Measurements from ENCODE around the gene TIMP2.
"Not testable (repeated sequence)": the region's sequence is repeated elsewhere in the genome, so short reads cannot be mapped to it uniquely, and the experiment has no call there.

Gene TIMP2

GRCh38 chr17:78946631-78947030, 21.4 kb upstream of the TIMP2 start:
- DNase-seq (ENCODE audit: low read depth) = no peak
- no peak for TF ChIP-seq CTCF (conservative IDR thresholded peaks at IDR 0.05; ENCODE audit: low read depth, low read length)

DNA sequence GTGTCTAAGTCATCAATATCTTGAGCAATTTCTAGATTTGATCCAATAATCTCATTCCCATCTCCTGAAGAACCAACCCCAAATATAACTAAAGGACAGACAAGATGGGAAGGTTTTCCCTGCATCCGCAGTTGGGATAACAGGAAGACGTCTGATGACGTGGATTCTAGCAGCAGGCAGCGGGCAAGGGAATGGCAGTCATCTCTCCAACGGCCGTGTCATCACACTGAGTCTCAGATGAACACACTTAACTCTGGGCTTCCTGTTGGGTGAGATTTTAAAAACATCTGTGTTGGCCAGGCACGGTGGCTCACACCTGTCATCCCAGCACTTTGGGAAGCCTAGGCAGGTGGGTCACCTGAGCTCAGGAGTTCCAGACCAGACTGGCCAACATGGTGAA, 20.9 kb upstream of the TIMP2 start:
- no peak overlapping the region for H3K4me3 ChIP-seq (ENCODE audit: low read length)
- DNase-seq (ENCODE audit: low read depth) = no peak
- TF ChIP-seq CTCF (conservative IDR thresholded peaks at IDR 0.05; ENCODE audit: low read depth, low read length) = no peak

More at GRCh38 chr17:78946631-78947030, 21.4 kb upstream of the TIMP2 start:
- no peak overlapping the region for H3K4me3 ChIP-seq (ENCODE audit: low read length)

DNA sequence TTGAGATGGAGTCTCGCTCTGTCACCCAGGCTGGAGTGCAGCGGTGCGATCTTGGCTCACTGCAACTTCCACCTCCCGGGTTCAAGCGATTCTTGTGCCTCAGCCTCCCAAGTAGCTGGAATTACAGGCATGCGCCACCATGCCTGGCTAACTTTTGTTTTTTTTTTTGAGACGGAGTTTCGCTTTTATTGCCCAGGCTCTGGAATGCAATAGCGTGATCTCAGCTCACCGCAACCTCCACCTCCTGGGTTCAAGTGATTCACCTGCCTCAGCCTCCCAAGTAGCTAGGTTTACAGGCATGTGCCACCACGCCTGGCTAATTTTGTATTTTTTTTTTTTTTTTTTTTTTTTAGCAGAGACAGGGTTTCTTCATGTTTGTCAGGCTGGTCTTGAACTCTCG, 20.3 kb upstream of the TIMP2 start:
- H3K4me3 ChIP-seq (ENCODE audit: low read length) = not testable (repeated sequence)

DNA sequence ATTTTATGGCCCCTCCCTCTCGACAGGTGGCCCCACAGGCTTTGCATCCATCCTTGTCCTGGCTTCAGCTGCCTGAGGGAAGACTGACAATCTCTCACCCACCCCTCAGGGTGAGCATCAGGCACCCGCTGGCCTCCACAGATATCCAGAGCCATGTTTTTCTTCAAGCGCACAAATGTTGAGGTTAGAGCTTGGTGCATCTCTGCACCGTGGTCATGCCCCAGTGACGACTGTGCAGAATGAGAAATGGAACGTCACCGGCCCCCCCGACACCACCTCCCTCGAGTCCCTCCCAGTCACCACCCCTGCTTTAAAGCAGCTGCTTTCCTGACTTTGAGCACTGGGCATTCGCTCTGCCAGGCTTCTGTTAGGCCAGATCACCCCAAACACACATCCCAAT, 19.8 kb upstream of the TIMP2 start:
- H3K4me3 ChIP-seq (ENCODE audit: low read length) = no peak overlapping the region
- no peak for DNase-seq (ENCODE audit: low read depth)
- TF ChIP-seq CTCF (conservative IDR thresholded peaks at IDR 0.05; ENCODE audit: low read depth, low read length) = no peak

More for the DNA sequence above, 20.3 kb upstream of the TIMP2 start:
- DNase-seq (ENCODE audit: low read depth) = not testable (repeated sequence)

DNA sequence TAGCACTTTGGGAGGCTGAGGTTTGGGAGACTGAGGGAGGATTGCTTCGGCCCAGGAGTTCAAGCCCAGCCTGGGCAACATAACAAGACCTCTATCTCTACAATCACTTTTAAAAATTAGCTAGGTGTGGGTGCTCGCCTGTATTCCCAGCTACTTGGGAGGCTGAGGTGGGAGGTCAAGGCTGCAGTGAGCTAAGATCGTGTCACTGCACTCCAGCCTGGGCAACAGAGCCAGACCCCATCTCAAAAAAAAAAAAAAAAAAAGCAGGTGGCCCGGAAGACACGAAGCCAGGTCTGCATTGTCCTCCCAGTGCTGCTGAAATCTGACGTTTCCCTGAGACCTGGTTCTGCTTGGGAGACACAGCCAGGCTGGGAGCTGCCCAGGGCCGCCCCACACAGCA, 18.8 kb upstream of the TIMP2 start:
- no peak overlapping the region for H3K4me3 ChIP-seq (ENCODE audit: low read length)
- no peak for TF ChIP-seq CTCF (conservative IDR thresholded peaks at IDR 0.05; ENCODE audit: low read depth, low read length)
- DNase-seq (ENCODE audit: low read depth) = no peak

DNA sequence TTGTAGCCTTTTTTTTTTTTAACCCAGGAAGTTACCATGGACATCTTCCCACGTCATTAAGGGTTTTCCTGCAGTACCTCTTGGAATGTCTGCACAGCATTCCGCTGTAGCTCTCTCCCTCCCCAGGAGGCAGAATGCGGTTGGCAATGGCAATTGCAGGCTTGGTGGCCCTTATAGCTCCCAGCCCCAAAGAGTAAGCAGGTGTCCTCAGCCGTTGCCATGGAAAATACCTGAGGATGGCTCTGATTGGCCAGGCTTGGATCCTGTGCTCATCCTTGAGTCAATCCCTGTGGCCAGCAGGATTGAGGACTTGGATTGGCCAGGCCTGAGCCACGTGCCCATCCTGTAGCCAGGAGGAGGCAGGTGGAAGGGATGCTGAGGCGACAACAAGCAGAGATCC, 15.5 kb upstream of the TIMP2 start:
- H3K4me3 ChIP-seq (ENCODE audit: low read length) = no peak overlapping the region
- TF ChIP-seq CTCF (conservative IDR thresholded peaks at IDR 0.05; ENCODE audit: low read depth, low read length) = no peak
- DNase-seq (ENCODE audit: low read depth) = no peak

DNA sequence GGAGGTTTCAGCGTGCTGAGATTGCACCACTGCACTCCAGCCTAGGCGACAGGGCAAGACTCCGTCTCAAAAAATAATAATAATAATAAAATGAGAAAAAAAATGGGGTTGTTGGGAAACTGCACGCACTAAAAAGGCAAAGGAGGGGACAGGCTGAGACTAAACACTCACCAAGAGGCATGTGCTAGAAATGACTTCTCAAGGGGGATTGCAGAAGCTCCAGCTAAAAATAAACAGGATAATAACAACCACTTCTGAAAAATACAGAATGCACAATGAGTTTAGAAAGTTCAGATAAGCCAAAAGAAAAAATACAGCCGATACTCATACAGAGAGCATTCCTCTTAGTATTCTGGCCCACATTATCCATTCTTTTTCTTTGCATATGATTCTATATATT, 15.1 kb upstream of the TIMP2 start:
- H3K4me3 ChIP-seq (ENCODE audit: low read length) = no peak overlapping the region
- no peak for TF ChIP-seq CTCF (conservative IDR thresholded peaks at IDR 0.05; ENCODE audit: low read depth, low read length)
- DNase-seq (ENCODE audit: low read depth) = no peak

- DNase-seq (ENCODE audit: low read depth) = no peak
- H3K4me3 ChIP-seq (ENCODE audit: low read length) = no peak overlapping the region
- TF ChIP-seq CTCF (conservative IDR thresholded peaks at IDR 0.05; ENCODE audit: low read depth, low read length) = no peak
These were observed 14.4 kb upstream of the TIMP2 start for GRCh38 chr17:78939615-78940014.

Data from retinal pigment epithelial cell (primary cell).